Gastrocnemius medialis (tissue), 4 donors: ENCODE results near the gene RNGTT. TPM values are rescaled to one million over a fixed set of nuclear protein-coding genes. Genes with fewer than 3 reads are reported as not detected.
A peak's percentile ranks its signal among the peaks of the same experiment; 100 is the strongest.
"Not testable (repeated sequence)": the region's sequence is repeated elsewhere in the genome, so short reads cannot be mapped to it uniquely, and the experiment has no call there.

Experiments
- ATAC-seq, 2 donors: fragments of 150-250 bp; one replicate each; pipeline ENCODE4 v1.9.1; 2016
- DNase-seq, 2 donors: peaks; one replicate each; pipeline ENCODE4 v3.0.0-alpha.2; 2019
- H3K27ac ChIP-seq, 4 donors: fragments of 200-600 bp; sonication (generic); 1 replicate in 1 of 4; 2 replicates in 3 of 4; pipeline ENCODE4 v1.5.1; 2016 to 2018; ENCODE audit warnings: mild to moderate bottlenecking in 2 of 4, moderate library complexity in 1 of 4
- H3K27me3 ChIP-seq, 3 donors: fragments of 200-600 bp; sonication (generic) in 2 of 3; 1 replicate in 1 of 3; 2 replicates in 2 of 3; pipeline versions ENCODE4 v1.5.1 to v1.6.0; 2016 to 2019; ENCODE audit warnings: mild to moderate bottlenecking in 1 of 3, moderate library complexity in 1 of 3
- H3K36me3 ChIP-seq, 2 donors: fragments of 200-600 bp; sonication (generic) in 1 of 2; one replicate each; pipeline ENCODE4 v1.5.1; 2017 to 2018
- H3K4me1 ChIP-seq, 2 donors: fragments of 200-600 bp; sonication (generic) in 1 of 2; one replicate each; pipeline ENCODE4 v1.5.1; 2016 to 2017; ENCODE audit warnings: mild to moderate bottlenecking in 2 of 2
- H3K4me3 ChIP-seq, 4 donors: fragments of 200-600 bp; sonication (generic) in 3 of 4; 1 replicate in 1 of 4; 2 replicates in 3 of 4; pipeline ENCODE4 v1.5.1; 2016 to 2019; ENCODE audit warnings: mild to moderate bottlenecking in 2 of 4
- H3K9me3 ChIP-seq, 3 donors: fragments of 200-600 bp; sonication (generic) in 2 of 3; 1 replicate in 1 of 3; 2 replicates in 2 of 3; pipeline ENCODE4 v1.5.1; 2016 to 2019
- CTCF ChIP-seq, 5 experiments: fragments of 450-650 bp in 3 of 5; fragments of 200-600 bp in 2 of 5; sonication (generic) in 2 of 5; IDR thresholded peaks in 4 of 5; conservative IDR thresholded peaks in 1 of 5; 1 replicate in 4 of 5; 2 replicates in 1 of 5; pipeline ENCODE4 v1.5.1; 2016 to 2019; ENCODE audit warnings: antibody characterized with exemption in 5 of 5, mild to moderate bottlenecking in 3 of 5, moderate library complexity in 3 of 5
- POLR2A ChIP-seq, 2 donors: fragments of 450-650 bp; IDR thresholded peaks; one replicate each; pipeline ENCODE4 v1.6.1; 2017; ENCODE audit warnings: antibody characterized with exemption in 2 of 2, mild to moderate bottlenecking in 2 of 2, moderate library complexity in 2 of 2
- in situ Hi-C, 4 donors: fragments of 200-750 bp; cut with MboI; loops; one replicate each; pipeline versions ENCODE4 v1.15.0 to v1.8.0; 2017; ENCODE audit warnings: low sequenced_read_pairs in 4 of 4
- intact Hi-C: fragments of 100-400 bp; cut with DNase I; formaldehyde crosslinking; loops from one replicate; pipeline ENCODE4 v1.15.1; 2023; ENCODE audit warnings: low total_unique reads
- total RNA-seq, 4 donors: library from RNA; depleted of rRNA; stranded (reverse); fragments of >200 nt; gene quantifications; one replicate each; pipeline versions ENCODE4 v1.1.0 to v1.2.3, GENCODE V29; 2016

The RNGTT gene
- total RNA-seq, 4 donors from 2014 or later = 4.9 to 11.3 (median 8.2) TPM

- ATAC-seq = no peak
- Histone ChIP-seq H3K27ac (no peak overlapping the region), H3K4me3 (no peak overlapping the region), H3K4me1 (no peaks in the 10 kb centered on the region), H3K36me3 (no peaks in the 10 kb centered on the region), H3K9me3 (peaks cover 0 to 9% (median 0%) of the 10 kb centered on the region in 3 donors), H3K27me3 (no peaks in the 10 kb centered on the region)
- DNase-seq = no peak
- in situ Hi-C loops (no loop called here), intact Hi-C loops (no loop called here)
- TF ChIP-seq CTCF (IDR thresholded peaks at IDR 0.05 in 4 of 5, conservative IDR thresholded peaks at IDR 0.05 in 1 of 5) = no peak
- no peak for TF ChIP-seq POLR2A (IDR thresholded peaks at IDR 0.05)
Measured at GRCh38 chr6:88804701-88805100, 158.7 kb downstream of the RNGTT start.

- intact Hi-C loops (no loop called here), in situ Hi-C loops (no loop called here)
- Histone ChIP-seq H3K4me3 (no peak overlapping the region), H3K36me3 (no peaks in the 10 kb centered on the region), H3K4me1 (no peaks in the 10 kb centered on the region), H3K27me3 (no peaks in the 10 kb centered on the region), H3K9me3 (no peaks in the 10 kb centered on the region), H3K27ac (no peak overlapping the region)
- DNase-seq (no peak), ATAC-seq (no peak)
- TF ChIP-seq POLR2A (IDR thresholded peaks at IDR 0.05) = no peak
- no peak for TF ChIP-seq CTCF (IDR thresholded peaks at IDR 0.05 in 4 of 5, conservative IDR thresholded peaks at IDR 0.05 in 1 of 5)
Measured at GRCh38 chr6:88785478-88785877, 177.9 kb downstream of the RNGTT start.

- Histone ChIP-seq H3K27ac (no peak overlapping the region), H3K27me3 (no peaks in the 10 kb centered on the region), H3K4me1 (no peaks in the 10 kb centered on the region), H3K4me3 (no peak overlapping the region), H3K9me3 (no peaks in the 10 kb centered on the region), H3K36me3 (no peaks in the 10 kb centered on the region)
- in situ Hi-C loops = no loop called here
- peak in 1 of 2 donors; percentile 58 for ATAC-seq
- intact Hi-C loops = loop anchor here (2.0 to 5.0 kb wide), 2 partner anchors 849 to 1388 kb away; no protein-coding TSS in a partner anchor
- peak in 1 of 2 donors; percentile 7 for DNase-seq
- TF ChIP-seq POLR2A (IDR thresholded peaks at IDR 0.05) = no peak
- peak in 4 of 5 experiments; percentile 64 to 83 (median 74) for TF ChIP-seq CTCF (IDR thresholded peaks at IDR 0.05 in 4 of 5, conservative IDR thresholded peaks at IDR 0.05 in 1 of 5)
Measured at GRCh38 chr6:88780714-88781389, 182.6 kb downstream of the RNGTT start.

GRCh38 chr6:88775866-88776571, 187.4 kb downstream of the RNGTT start:
- H3K27me3 ChIP-seq = no peaks in the 10 kb centered on the region
- intact Hi-C loops = no loop called here
- in situ Hi-C loops = no loop called here
- ATAC-seq = no peak
- H3K4me1 ChIP-seq = no peaks in the 10 kb centered on the region
- TF ChIP-seq POLR2A (IDR thresholded peaks at IDR 0.05) (no peak), CTCF (IDR thresholded peaks at IDR 0.05 in 4 of 5, conservative IDR thresholded peaks at IDR 0.05 in 1 of 5) (no peak)
- no peak overlapping the region for H3K4me3 ChIP-seq
- DNase-seq = no peak
- H3K9me3 ChIP-seq = no peaks in the 10 kb centered on the region
- H3K27ac ChIP-seq = no peak overlapping the region
- H3K36me3 ChIP-seq = no peaks in the 10 kb centered on the region

- in situ Hi-C loops, DNase-seq, intact Hi-C loops, H3K9me3 ChIP-seq, ATAC-seq, H3K36me3 ChIP-seq, H3K4me1 ChIP-seq, H3K27ac ChIP-seq, H3K4me3 ChIP-seq, H3K27me3 ChIP-seq: not testable (repeated sequence)
Measured at GRCh38 chr6:88768114-88768513, 195.3 kb downstream of the RNGTT start.
